ENCODE results near the gene SYNGR3. TPM values are rescaled to one million over a fixed set of nuclear protein-coding genes. Genes with fewer than 3 reads are reported as not detected.

SYNGR3 gene
- total RNA-seq, 2 donors from 2014 or later, result 7.0 to 11.2 TPM

DNA sequence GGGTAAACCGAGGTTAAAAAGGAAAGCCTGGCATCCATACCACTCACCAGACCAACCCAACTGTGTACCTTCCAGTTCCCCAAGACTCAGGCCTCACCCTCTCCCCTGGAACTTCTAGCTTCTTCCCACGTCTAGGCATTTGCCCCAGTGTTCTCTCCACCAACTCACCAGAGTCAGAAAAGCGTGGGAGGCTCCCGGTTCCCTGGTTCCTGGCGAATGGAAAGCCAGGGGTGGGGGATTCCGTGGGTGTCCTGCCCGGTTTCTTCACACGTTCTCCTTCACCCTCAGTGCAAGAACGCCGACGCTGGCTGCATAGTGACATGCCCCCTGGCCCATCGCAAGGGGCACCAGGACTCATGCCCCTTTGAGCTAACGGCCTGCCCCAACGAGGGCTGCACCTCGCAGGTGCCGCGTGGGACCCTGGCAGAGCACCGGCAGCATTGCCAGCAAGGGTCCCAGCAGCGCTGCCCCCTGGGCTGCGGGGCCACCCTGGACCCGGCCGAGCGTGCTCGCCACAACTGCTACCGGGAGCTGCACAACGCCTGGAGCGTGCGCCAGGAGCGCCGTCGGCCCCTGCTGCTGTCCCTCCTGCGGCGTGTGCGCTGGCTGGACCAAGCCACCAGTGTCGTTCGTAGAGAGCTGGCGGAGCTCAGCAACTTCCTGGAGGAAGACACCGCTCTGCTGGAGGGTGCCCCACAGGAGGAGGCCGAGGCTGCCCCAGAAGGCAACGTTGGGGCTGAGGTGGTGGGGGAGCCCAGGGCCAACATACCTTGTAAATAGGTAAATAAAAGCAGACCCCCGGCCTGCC is 21.4 kb upstream of the SYNGR3 start:
- H3K36me3 ChIP-seq (ENCODE audit: control insufficient read depth, insufficient read depth, low read length), result peaks cover 8% of the 10 kb centered on the region
- peaks cover 2% of the 10 kb centered on the region for H3K4me1 ChIP-seq (ENCODE audit: control insufficient read depth, insufficient read depth, low read length)
- H3K27ac Mint-ChIP-seq, result no peak overlapping the region
- H3K4me3 ChIP-seq (ENCODE audit: low read length), result no peak overlapping the region
- no peaks in the 10 kb centered on the region for H3K9me3 ChIP-seq (ENCODE audit: control insufficient read depth, low read length)
- TF ChIP-seq, protein P1, sequence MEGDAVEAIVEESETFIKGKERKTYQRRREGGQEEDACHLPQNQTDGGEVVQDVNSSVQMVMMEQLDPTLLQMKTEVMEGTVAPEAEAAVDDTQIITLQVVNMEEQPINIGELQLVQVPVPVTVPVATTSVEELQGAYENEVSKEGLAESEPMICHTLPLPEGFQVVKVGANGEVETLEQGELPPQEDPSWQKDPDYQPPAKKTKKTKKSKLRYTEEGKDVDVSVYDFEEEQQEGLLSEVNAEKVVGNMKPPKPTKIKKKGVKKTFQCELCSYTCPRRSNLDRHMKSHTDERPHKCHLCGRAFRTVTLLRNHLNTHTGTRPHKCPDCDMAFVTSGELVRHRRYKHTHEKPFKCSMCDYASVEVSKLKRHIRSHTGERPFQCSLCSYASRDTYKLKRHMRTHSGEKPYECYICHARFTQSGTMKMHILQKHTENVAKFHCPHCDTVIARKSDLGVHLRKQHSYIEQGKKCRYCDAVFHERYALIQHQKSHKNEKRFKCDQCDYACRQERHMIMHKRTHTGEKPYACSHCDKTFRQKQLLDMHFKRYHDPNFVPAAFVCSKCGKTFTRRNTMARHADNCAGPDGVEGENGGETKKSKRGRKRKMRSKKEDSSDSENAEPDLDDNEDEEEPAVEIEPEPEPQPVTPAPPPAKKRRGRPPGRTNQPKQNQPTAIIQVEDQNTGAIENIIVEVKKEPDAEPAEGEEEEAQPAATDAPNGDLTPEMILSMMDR (conservative IDR thresholded peaks at IDR 0.05), result no peak
- WGBS, 2 experiments (ENCODE audit: insufficient coverage in 1 of 2, insufficient read length in 1 of 2), result 92 to 95% methylated on average over 30 to 41 of the region's 41 CpGs
- H3K36me3 Mint-ChIP-seq (ENCODE audit: low read depth), result peaks cover 9% of the 10 kb centered on the region
- no peak overlapping the region for H3K27ac ChIP-seq (ENCODE audit: low read depth, low read length)
- H3K27me3 Mint-ChIP-seq (ENCODE audit: insufficient read depth), result no peaks in the 10 kb centered on the region
- no peak overlapping the region for H3K9ac ChIP-seq (ENCODE audit: extremely low read depth, low read length, poor library complexity, severe bottlenecking)
- no peak for DNase-seq
- H3K27me3 ChIP-seq (ENCODE audit: control insufficient read depth, insufficient read depth, low read length, poor library complexity, severe bottlenecking), result no peaks in the 10 kb centered on the region
- H3K9me3 Mint-ChIP-seq, result no peaks in the 10 kb centered on the region
- no peak overlapping the region for H3K4me3 Mint-ChIP-seq
- H3K4me1 Mint-ChIP-seq, result peaks cover 16% of the 10 kb centered on the region

DNA sequence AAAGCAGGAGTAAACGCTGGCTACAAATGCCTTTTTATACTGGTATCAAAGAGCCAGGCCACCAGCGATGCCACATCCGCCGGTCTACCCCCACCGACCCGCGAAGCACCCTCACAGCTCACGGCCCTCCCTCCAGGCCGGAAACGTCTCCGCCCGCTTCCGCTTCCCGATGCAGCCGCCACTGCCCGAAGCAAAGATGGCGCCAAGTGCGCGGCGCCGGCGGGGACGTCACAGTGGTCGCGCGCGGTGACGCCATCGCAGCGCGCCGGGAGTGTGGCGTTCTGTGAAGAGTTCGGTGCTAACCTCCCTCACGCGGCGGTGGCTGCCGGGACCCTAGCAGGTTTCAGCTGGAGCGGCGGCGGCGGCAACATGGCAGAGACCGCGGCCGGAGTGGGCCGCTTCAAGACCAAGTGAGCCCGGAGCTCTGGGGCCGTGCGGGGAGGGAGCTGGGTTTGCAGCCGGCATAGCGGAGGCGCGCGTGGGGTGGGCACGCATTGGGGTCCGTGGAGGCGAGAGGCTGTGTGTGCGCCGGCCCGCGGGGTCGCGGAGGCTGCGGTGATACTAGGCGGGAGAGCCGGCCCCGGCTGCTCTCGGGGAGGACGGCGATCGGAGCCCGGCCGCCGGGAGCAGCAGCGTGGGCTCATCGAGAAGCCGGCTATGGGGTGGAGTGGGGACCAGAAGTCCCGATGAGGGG is 17.8 kb upstream of the SYNGR3 start, which contains the start of gene TBL3:
Gene TBL3 (plus strand): TSS at position 258 of the 694 bp plus-strand sequence. CDS start 112 bp downstream, at position 370.
- Histone ChIP-seq H3K36me3 (ENCODE audit: control insufficient read depth, insufficient read depth, low read length) (peaks cover 13% of the 10 kb centered on the region), H3K9me3 (ENCODE audit: control insufficient read depth, low read length) (no peaks in the 10 kb centered on the region), H3K4me1 (ENCODE audit: control insufficient read depth, insufficient read depth, low read length) (no peaks in the 10 kb centered on the region), H3K4me3 (ENCODE audit: low read length) (peak within 1 kb of the TSS; percentile 90), H3K27me3 (ENCODE audit: control insufficient read depth, insufficient read depth, low read length, poor library complexity, severe bottlenecking) (no peaks in the 10 kb centered on the region), H3K27ac (ENCODE audit: low read depth, low read length) (peak within 1 kb of the TSS; percentile 49), H3K9ac (ENCODE audit: extremely low read depth, low read length, poor library complexity, severe bottlenecking) (peak within 1 kb of the TSS; percentile 73)
- peak within 1 kb of the TSS; percentile 92 for H3K4me3 Mint-ChIP-seq
- peaks cover 13% of the 10 kb centered on the region for H3K36me3 Mint-ChIP-seq (ENCODE audit: low read depth)
- H3K27me3 Mint-ChIP-seq (ENCODE audit: insufficient read depth), result no peaks in the 10 kb centered on the region
- peak within 1 kb of the TSS; percentile 93 for H3K27ac Mint-ChIP-seq
- 0 to 1% methylated on average over 24 to 78 of the region's 78 CpGs for WGBS, 2 experiments (ENCODE audit: insufficient coverage in 1 of 2, insufficient read length in 1 of 2)
- TF ChIP-seq, protein P1 (conservative IDR thresholded peaks at IDR 0.05), result no peak
- DNase-seq, result peak; percentile 98
- H3K9me3 Mint-ChIP-seq, result no peaks in the 10 kb centered on the region
- peaks cover 8% of the 10 kb centered on the region for H3K4me1 Mint-ChIP-seq

DNA sequence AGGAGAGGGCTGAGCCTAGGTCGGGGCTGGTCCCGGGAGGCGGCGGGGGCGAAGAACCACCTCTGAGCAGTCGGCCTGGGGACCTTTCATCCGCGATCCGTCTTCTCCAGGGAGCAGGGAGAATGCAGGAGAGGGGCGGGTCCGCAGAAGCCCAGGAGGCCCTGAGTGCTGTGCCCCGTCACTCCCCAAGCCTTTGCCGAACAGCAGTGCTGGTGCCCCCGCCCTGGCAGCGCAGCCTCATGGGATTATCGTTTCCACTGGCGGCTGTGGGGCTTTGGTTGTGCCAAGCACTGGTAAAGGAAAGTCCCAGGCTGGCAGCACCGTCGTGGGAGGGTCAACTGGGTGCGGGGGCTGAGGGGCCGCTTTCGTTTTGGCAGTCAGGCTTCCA is 17.3 kb upstream of the SYNGR3 start:
- no peaks in the 10 kb centered on the region for H3K9me3 ChIP-seq (ENCODE audit: control insufficient read depth, low read length)
- TF ChIP-seq, protein P1 (conservative IDR thresholded peaks at IDR 0.05), result no peak
- peak overlapping the region; percentile 49 for H3K27ac ChIP-seq (ENCODE audit: low read depth, low read length)
- no peak for DNase-seq
- H3K4me3 Mint-ChIP-seq, result peak overlapping the region; percentile 92
- peaks cover 13% of the 10 kb centered on the region for H3K36me3 Mint-ChIP-seq (ENCODE audit: low read depth)
- H3K27me3 Mint-ChIP-seq (ENCODE audit: insufficient read depth), result no peaks in the 10 kb centered on the region
- H3K4me1 Mint-ChIP-seq, result peaks cover 8% of the 10 kb centered on the region
- H3K36me3 ChIP-seq (ENCODE audit: control insufficient read depth, insufficient read depth, low read length), result peaks cover 16% of the 10 kb centered on the region
- H3K27me3 ChIP-seq (ENCODE audit: control insufficient read depth, insufficient read depth, low read length, poor library complexity, severe bottlenecking), result no peaks in the 10 kb centered on the region
- H3K9me3 Mint-ChIP-seq, result no peaks in the 10 kb centered on the region
- peak overlapping the region; percentile 93 for H3K27ac Mint-ChIP-seq
- H3K4me3 ChIP-seq (ENCODE audit: low read length), result peak overlapping the region; percentile 90
- WGBS, 2 experiments (ENCODE audit: insufficient coverage in 1 of 2, insufficient read length in 1 of 2), result 4 to 5% methylated on average over 16 to 22 of the region's 22 CpGs
- H3K4me1 ChIP-seq (ENCODE audit: control insufficient read depth, insufficient read depth, low read length), result no peaks in the 10 kb centered on the region
- peak overlapping the region; percentile 73 for H3K9ac ChIP-seq (ENCODE audit: extremely low read depth, low read length, poor library complexity, severe bottlenecking)
